HG03025 (cell line): ENCODE data around the gene OR2K2.
"Not testable (repeated sequence)": the region's sequence is repeated elsewhere in the genome, so short reads cannot be mapped to it uniquely, and the experiment has no call there.

Source experiments
- ATAC-seq: cut with Tn5 transposase; IDR thresholded peaks from one replicate; pipeline ENCODE4 v1.9.1; 2021; ENCODE audit warnings: mild to moderate bottlenecking, moderate library complexity; ENCODE audit not compliant: unreplicated experiment, low FRiP score

Gene OR2K2

DNA sequence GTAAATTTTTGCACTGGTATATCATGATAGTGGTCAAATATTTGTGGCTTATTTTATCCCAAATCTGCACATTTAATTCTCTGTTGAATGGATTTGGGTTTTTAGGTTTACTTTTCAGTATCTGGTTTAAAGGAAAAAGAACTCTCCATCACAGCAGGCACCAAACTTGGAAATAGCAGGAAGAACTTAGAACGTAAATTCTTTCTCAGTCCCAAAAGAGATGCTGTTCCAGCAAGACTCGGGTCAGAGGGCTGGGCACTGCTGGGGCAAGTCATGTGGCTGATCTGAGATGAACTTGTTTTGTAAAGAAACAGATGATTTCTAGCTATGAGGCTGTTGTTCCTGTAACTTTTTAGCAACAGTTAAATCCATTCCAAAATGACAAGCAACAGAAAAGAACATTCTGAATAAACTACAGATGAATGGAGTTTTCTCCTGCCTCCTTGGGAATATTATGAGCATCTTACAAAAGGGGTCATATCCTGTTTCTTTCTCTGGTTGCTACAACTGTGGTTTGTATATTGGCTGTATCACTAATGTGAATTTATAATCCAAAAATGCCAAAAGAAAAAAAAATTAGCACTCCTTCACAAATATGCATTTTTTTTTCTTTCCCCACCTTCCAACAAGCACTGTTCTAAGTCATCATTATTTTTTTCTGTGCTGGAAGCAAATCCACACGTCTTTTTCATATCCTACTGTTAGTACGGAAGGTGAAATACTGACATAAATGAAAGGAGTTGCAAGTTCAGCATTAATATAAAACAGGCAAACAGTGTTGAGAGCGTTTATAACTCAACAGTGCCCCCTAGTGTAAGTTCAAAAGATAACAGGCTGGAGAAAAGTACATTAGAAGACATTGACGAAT lies 31.1 kb downstream of the OR2K2 start:
- no peak for ATAC-seq

DNA sequence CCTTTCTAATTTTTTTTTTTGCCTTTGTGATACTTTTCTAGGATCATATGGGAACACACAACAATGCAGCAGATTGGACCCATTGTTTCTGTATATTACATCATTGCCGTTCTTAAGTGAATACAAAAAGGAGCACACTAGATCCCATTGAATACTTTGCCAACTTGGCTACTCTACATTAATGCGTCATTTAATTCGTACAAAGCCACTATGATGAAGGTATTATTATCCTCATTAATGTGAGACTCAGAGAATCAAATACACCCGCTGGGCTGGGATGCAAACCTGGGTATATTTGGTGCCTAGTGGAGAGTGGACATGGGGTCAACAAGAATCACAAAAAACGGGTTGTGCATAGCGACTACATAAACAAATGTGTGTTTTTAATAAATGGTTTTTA lies 31.9 kb downstream of the OR2K2 start:
- ATAC-seq: no peak

DNA sequence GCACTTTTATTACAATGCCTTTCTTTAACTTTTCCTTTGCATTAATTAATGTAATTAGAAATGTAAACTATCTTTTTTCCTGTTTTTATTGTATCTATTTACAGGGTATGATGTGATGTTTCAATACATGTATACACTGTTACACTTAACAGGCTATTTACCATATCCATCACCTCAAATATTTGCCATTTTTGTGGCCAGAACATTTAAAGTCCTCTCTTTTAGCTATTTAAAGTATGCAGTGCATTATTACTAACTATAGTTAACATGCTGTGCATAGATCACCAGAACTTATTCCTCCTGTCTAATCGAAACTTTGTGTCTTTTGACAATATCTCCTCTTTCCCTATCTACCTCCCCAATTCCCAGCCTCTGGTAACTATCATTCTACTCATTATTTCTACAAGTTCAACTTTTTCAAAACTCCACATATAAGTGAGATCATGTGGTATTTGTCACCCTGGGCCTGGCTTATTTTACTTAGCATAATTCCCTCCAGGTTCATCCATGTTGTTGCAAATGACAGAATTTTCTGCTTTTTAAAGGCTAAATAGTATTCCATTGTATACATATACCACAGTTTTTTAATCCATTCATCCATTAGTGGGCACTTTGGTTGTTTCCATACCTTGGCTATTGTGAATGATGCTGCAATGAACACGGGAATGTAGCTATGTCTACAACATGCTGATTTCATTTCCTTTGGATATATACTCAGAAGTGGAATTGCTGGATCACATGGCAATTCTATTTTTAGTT lies 32.8 kb downstream of the OR2K2 start:
- no peak for ATAC-seq

DNA sequence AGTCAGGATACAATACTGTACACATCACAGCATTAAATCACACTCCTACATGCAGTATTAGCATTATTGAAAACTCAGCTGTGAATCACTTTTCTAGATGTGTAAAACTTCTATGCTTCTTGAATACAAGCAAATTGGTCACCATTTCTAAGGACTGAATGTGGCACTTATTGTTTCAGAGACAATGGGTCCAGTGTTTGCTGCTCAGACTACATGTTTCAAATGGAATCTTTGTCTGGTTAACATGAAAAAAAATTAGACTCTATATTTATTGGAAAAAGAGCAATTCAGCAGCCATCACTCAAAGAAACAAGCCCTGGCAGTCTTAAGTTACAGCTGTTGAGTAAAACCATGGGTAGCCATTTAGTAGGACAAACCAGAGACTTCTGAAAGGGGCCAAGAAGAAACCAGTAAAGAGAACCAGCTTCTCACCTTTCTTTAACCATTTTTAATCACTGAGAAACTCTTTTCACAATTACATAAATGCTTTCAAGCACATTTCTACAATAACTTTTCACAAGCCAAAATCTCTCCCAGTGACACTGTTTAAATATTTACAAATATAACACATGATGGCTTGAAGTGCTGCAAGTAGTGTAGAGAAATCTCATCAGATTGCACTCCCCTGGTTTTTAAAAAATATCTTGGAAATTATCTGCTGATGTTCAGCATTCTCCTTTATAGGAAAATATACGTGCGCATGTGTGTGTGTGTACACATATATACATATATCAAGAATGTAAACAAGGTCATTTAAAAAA lies 35.2 kb downstream of the OR2K2 start:
- ATAC-seq: no peak

DNA sequence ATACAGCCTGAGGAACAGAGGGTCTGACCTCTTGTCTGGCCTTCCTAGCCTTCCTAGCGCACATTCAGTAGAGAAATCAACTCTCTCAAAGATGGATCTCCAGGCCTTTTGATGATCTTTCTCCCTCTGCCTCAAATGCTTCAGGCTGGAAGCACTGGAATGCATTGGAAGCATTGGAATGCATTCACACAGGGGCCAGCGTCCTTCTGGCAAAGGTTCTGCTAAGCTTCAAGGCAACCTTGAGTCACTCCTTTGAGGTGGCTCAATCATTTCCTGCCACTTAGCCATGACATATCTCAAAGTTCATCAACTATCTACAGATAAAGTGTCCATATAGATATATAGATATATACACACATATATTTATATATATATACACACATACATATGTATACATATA lies 42.9 kb downstream of the OR2K2 start:
- no peak for ATAC-seq

DNA sequence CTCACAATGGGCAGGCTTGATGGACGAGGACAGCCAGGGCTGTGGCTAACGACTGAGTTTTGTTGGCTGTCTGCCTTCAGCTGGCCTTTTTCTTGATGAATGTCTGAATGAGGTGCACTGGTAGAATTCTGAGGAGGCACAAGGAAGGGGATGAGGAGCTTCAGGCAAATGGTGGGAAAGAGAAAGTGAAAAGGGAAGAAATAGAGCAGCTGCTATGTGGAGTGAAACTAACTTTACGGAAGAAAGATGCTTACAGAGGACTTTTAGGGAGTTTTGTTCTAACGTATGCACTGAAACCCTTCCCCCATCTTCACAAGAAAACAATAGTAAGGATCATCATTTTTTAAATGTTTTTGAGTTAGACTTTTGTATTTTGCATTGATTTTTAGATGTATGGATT lies 45.3 kb downstream of the OR2K2 start:
- no peak for ATAC-seq

DNA sequence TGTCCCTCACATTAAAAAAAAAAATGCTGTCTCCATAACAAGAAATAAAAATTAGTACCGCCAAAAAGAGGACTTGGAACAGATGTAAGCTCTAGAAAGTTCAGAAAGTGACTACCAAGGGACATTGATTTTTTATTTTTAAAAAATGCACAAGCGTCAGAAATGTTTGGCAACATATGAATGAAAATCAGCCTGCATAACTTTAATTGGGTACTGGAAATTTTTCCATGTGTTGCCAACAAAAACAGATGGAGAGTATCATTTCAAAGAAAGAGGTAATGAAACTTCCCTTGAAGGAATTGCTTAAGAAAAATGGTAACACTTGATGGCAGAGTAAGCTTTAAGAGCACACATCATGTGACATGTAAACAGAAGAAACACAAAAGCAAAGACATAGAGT lies 47.2 kb downstream of the OR2K2 start:
- no peak for ATAC-seq

DNA sequence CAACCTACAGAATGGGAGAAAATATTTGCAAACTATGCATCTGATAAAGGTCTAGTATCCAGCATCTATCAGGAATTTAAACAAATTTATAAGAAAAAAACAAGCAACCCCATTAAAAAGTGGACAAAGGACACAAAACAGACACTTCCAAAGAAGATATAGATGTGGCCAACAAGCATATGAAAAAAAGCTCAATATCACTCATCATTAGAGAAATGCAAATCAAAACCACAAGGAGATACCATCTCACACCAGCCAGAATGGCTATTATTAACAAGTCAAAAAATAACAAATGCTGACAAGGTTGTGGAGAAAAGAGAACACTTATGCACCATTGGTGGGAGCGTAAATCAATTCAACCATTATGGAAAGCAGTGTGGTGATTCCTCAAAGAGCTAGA lies 49.2 kb downstream of the OR2K2 start:
- ATAC-seq: not testable (repeated sequence)
